Measurements from ENCODE around the gene PLEKHH3. TPM values are rescaled to one million over a fixed set of nuclear protein-coding genes. Genes with fewer than 3 reads are reported as not detected.
A peak's percentile ranks its signal among the peaks of the same experiment; 100 is the strongest.

Gene PLEKHH3
- polyA plus RNA-seq, 1 donor (not counting 4 experiments of a cell fraction or from before 2014, with no cell fraction given): 4.9 TPM

- Histone ChIP-seq H3K79me2 (ENCODE audit: control insufficient read depth, insufficient read depth, low read length) (peaks cover 13% of the 10 kb centered on the region), H4K20me1 (ENCODE audit: control insufficient read depth, extremely low read depth, insufficient read depth, low read length) (no peaks in the 10 kb centered on the region), H3K9ac (ENCODE audit: control insufficient read depth, extremely low read depth, insufficient read depth, low read length) (no peak overlapping the region), H3K9me1 (ENCODE audit: control insufficient read depth, extremely low read depth, insufficient read depth, low read length) (no peaks in the 10 kb centered on the region), H3K4me3 (ENCODE audit: control insufficient read depth in 2 of 3, extremely low read depth in 1 of 3, insufficient read depth in 2 of 3, low read depth in 1 of 3, low read length in 3 of 3) (no peak overlapping the region), H3K27ac (ENCODE audit: control insufficient read depth, insufficient read depth, low read length) (no peak overlapping the region), H2AFZ (ENCODE audit: control insufficient read depth, low read length) (no peak overlapping the region), H3K4me1 (ENCODE audit: control insufficient read depth, extremely low read depth, insufficient read depth, low read length) (peaks cover 39% of the 10 kb centered on the region), H3K36me3 (ENCODE audit: control insufficient read depth in 2 of 2, extremely low read depth in 1 of 2, insufficient read depth in 2 of 2, low read length in 2 of 2) (no peaks in the 10 kb centered on the region), H3K9me3 (ENCODE audit: control insufficient read depth, low read depth, low read length) (no peaks in the 10 kb centered on the region), H3K4me2 (ENCODE audit: control insufficient read depth, extremely low read depth, insufficient read depth, low read depth, low read length) (no peak overlapping the region), H3K27me3 (ENCODE audit: control insufficient read depth, extremely low read depth, insufficient read depth, low read length) (no peaks in the 10 kb centered on the region)
- dilution Hi-C loops (cut with MboI; ENCODE audit: extremely low pct_ligation_motif_present, low sequenced_read_pairs): no loop called here
- DNase-seq (ENCODE audit: low read depth, low spot score) (no peak), FAIRE-seq (no peak)
- TF ChIP-seq EZH2 (IDR thresholded peaks at IDR 0.05; ENCODE audit: low read length) (no peak), CTCF (optimal IDR thresholded peaks at IDR 0.05 in 1 of 3, IDR thresholded peaks at IDR 0.05 in 1 of 3, conservative IDR thresholded peaks at IDR 0.05 in 1 of 3; ENCODE audit: extremely low read depth in 1 of 3, insufficient read depth in 2 of 3, low read length in 3 of 3) (no peak)
These were observed 3.6 kb upstream of the PLEKHH3 start for GRCh38 chr17:42680331-42680808.

GRCh38 chr17:42679492-42680330 lies 2.9 kb upstream of the PLEKHH3 start:
- FAIRE-seq: no peak
- no peaks in the 10 kb centered on the region for H3K9me1 ChIP-seq (ENCODE audit: control insufficient read depth, extremely low read depth, insufficient read depth, low read length)
- dilution Hi-C loops (cut with MboI; ENCODE audit: extremely low pct_ligation_motif_present, low sequenced_read_pairs): no loop called here
- no peaks in the 10 kb centered on the region for H3K27me3 ChIP-seq (ENCODE audit: control insufficient read depth, extremely low read depth, insufficient read depth, low read length)
- H3K79me2 ChIP-seq (ENCODE audit: control insufficient read depth, insufficient read depth, low read length): peaks cover 14% of the 10 kb centered on the region
- no peaks in the 10 kb centered on the region for H3K36me3 ChIP-seq (ENCODE audit: control insufficient read depth in 2 of 2, extremely low read depth in 1 of 2, insufficient read depth in 2 of 2, low read length in 2 of 2)
- H3K9me3 ChIP-seq (ENCODE audit: control insufficient read depth, low read depth, low read length): no peaks in the 10 kb centered on the region
- peak overlapping the region; percentile 95 for H2AFZ ChIP-seq (ENCODE audit: control insufficient read depth, low read length)
- H3K4me3 ChIP-seq (ENCODE audit: control insufficient read depth in 2 of 3, extremely low read depth in 1 of 3, insufficient read depth in 2 of 3, low read depth in 1 of 3, low read length in 3 of 3): peak overlapping the region; percentile 15 to 67 (median 46)
- peaks cover 44% of the 10 kb centered on the region for H3K4me1 ChIP-seq (ENCODE audit: control insufficient read depth, extremely low read depth, insufficient read depth, low read length)
- H3K27ac ChIP-seq (ENCODE audit: control insufficient read depth, insufficient read depth, low read length): peak overlapping the region; percentile 76
- H3K4me2 ChIP-seq (ENCODE audit: control insufficient read depth, extremely low read depth, insufficient read depth, low read depth, low read length): peak overlapping the region; percentile 86
- no peak for DNase-seq (ENCODE audit: low read depth, low spot score)
- peak; percentile 74 to 90 (median 89) for TF ChIP-seq CTCF (optimal IDR thresholded peaks at IDR 0.05 in 1 of 3, IDR thresholded peaks at IDR 0.05 in 1 of 3, conservative IDR thresholded peaks at IDR 0.05 in 1 of 3; ENCODE audit: extremely low read depth in 1 of 3, insufficient read depth in 2 of 3, low read length in 3 of 3)
- no peak for TF ChIP-seq EZH2 (IDR thresholded peaks at IDR 0.05; ENCODE audit: low read length)
- peaks cover 2% of the 10 kb centered on the region for H4K20me1 ChIP-seq (ENCODE audit: control insufficient read depth, extremely low read depth, insufficient read depth, low read length)
- peak overlapping the region; percentile 68 for H3K9ac ChIP-seq (ENCODE audit: control insufficient read depth, extremely low read depth, insufficient read depth, low read length)
